GM21717 (cell line): Measurements from ENCODE around the gene AKR1C8.
"Not testable (repeated sequence)": the region's sequence is repeated elsewhere in the genome, so short reads cannot be mapped to it uniquely, and the experiment has no call there.

ENCODE experiments used
- ATAC-seq: cut with Tn5 transposase; IDR thresholded peaks from one replicate; pipeline ENCODE4 v1.9.1; 2021; ENCODE audit warnings: mild to moderate bottlenecking, moderate library complexity; ENCODE audit not compliant: unreplicated experiment

Gene AKR1C8

GRCh38 chr10:5184987-5185775, at the start of gene AKR1C8:
TSS of gene AKR1C8 (minus strand) at chr10:5185150. CDS start at chr10:5185104, 46 bp downstream.
- ATAC-seq = no peak

- no peak for ATAC-seq
These were observed 49.3 kb upstream of the AKR1C8 start for GRCh38 chr10:5234106-5234860.

GRCh38 chr10:5233324-5233723, 48.4 kb upstream of the AKR1C8 start:
- no peak for ATAC-seq

- no peak for ATAC-seq
These were observed 44.1 kb upstream of the AKR1C8 start for GRCh38 chr10:5229019-5229418.

- ATAC-seq = not testable (repeated sequence)
These were observed 38.0 kb upstream of the AKR1C8 start for GRCh38 chr10:5222942-5223341.

GRCh38 chr10:5219262-5219661, 34.3 kb upstream of the AKR1C8 start:
- no peak for ATAC-seq

GRCh38 chr10:5216801-5217200, 31.9 kb upstream of the AKR1C8 start:
- ATAC-seq = no peak

GRCh38 chr10:5211696-5212536, 27.0 kb upstream of the AKR1C8 start:
- no peak for ATAC-seq

GRCh38 chr10:5210261-5210660, 25.3 kb upstream of the AKR1C8 start:
- not testable (repeated sequence) for ATAC-seq

GRCh38 chr10:5209776-5210175, 24.8 kb upstream of the AKR1C8 start:
- not testable (repeated sequence) for ATAC-seq

- no peak for ATAC-seq
These were observed 21.8 kb upstream of the AKR1C8 start for GRCh38 chr10:5206799-5207198.

- no peak for ATAC-seq
These were observed 14.4 kb upstream of the AKR1C8 start for GRCh38 chr10:5199398-5199797.

- ATAC-seq = no peak
These were observed 13.4 kb upstream of the AKR1C8 start for GRCh38 chr10:5198386-5198785.

GRCh38 chr10:5196702-5197113, 11.8 kb upstream of the AKR1C8 start, which contains the start of gene AKR1C4:
TSS of gene AKR1C4 (plus strand) at chr10:5196837. CDS start at chr10:5196868, 31 bp downstream.
- ATAC-seq = no peak

- no peak for ATAC-seq
These were observed 10.9 kb upstream of the AKR1C8 start for GRCh38 chr10:5195727-5196374.

GRCh38 chr10:5194431-5194830, 9.5 kb upstream of the AKR1C8 start:
- ATAC-seq = no peak

GRCh38 chr10:5188358-5188757, 3.4 kb upstream of the AKR1C8 start:
- ATAC-seq = no peak

GRCh38 chr10:5187867-5188266, 2.9 kb upstream of the AKR1C8 start:
- no peak for ATAC-seq

- no peak for ATAC-seq
These were observed 1.0 kb downstream of the AKR1C8 start for GRCh38 chr10:5183923-5184322.

- not testable (repeated sequence) for ATAC-seq
These were observed 4.4 kb downstream of the AKR1C8 start for GRCh38 chr10:5180503-5180902.

- not testable (repeated sequence) for ATAC-seq
These were observed 9.4 kb downstream of the AKR1C8 start for GRCh38 chr10:5175581-5175980.
